ENCODE measurements around the gene IFT122.

DNA sequence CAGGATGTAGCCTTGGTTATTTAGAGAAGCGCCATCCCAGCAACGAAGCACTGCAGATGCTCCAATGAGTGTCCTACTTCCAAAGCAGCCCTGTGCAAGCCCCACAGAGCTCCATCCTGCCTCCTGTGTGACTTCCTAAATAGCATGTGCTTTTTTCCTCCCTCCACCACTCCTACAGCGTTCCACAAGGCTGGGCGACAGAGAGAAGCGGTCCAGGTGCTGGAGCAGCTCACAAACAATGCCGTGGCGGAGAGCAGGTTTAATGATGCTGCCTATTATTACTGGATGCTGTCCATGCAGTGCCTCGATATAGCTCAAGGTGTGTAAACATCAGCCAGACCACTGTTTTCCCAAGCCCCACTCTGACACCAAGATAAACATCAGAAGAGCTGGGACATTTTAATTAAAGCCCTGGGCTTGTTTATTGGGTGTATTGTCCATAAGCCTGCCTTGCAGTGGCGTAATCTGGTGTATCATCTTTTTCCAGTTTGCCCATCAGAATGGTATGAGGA lies 66.3 kb downstream of the IFT122 start:
- TF ChIP-seq, protein P1, sequence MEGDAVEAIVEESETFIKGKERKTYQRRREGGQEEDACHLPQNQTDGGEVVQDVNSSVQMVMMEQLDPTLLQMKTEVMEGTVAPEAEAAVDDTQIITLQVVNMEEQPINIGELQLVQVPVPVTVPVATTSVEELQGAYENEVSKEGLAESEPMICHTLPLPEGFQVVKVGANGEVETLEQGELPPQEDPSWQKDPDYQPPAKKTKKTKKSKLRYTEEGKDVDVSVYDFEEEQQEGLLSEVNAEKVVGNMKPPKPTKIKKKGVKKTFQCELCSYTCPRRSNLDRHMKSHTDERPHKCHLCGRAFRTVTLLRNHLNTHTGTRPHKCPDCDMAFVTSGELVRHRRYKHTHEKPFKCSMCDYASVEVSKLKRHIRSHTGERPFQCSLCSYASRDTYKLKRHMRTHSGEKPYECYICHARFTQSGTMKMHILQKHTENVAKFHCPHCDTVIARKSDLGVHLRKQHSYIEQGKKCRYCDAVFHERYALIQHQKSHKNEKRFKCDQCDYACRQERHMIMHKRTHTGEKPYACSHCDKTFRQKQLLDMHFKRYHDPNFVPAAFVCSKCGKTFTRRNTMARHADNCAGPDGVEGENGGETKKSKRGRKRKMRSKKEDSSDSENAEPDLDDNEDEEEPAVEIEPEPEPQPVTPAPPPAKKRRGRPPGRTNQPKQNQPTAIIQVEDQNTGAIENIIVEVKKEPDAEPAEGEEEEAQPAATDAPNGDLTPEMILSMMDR (IDR thresholded peaks at IDR 0.05): no peak
- TF ChIP-seq POLR2A (IDR thresholded peaks at IDR 0.05): no peak
- TF ChIP-seq EP300 (IDR thresholded peaks at IDR 0.05): no peak

Measured in tibial nerve (tissue), 4 donors.